HK-2 (cell line): ENCODE results near the gene CSTA.
A peak's percentile ranks its signal among the peaks of the same experiment; 100 is the strongest.
"Not testable (repeated sequence)": the region's sequence is repeated elsewhere in the genome, so short reads cannot be mapped to it uniquely, and the experiment has no call there.

Experiments used
- DNase-seq: peaks from one replicate; pipeline ENCODE4 v3.0.0-alpha.2; 2018; ENCODE audit not compliant: unreplicated experiment

Gene CSTA

GRCh38 chr3:122322095-122323075, 2.7 kb upstream of the CSTA start:
- DNase-seq, result no peak

- DNase-seq, result no peak
These were observed 721 bp downstream of the CSTA start for GRCh38 chr3:122325769-122326168.

- no peak for DNase-seq
These were observed 6.8 kb downstream of the CSTA start for GRCh38 chr3:122331886-122332285.

- DNase-seq, result no peak
These were observed 7.5 kb downstream of the CSTA start for GRCh38 chr3:122332551-122332950.

GRCh38 chr3:122342803-122343202, 17.8 kb downstream of the CSTA start:
- DNase-seq, result no peak

- no peak for DNase-seq
These were observed 18.6 kb downstream of the CSTA start for GRCh38 chr3:122343654-122344053.

- no peak for DNase-seq
These were observed 24.1 kb downstream of the CSTA start for GRCh38 chr3:122349171-122349570.

- DNase-seq, result no peak
These were observed 25.9 kb downstream of the CSTA start for GRCh38 chr3:122350814-122351418.

- no peak for DNase-seq
These were observed 26.6 kb downstream of the CSTA start for GRCh38 chr3:122351612-122352011.

- no peak for DNase-seq
These were observed 28.2 kb downstream of the CSTA start for GRCh38 chr3:122353215-122353614.

- no peak for DNase-seq
These were observed 28.9 kb downstream of the CSTA start for GRCh38 chr3:122353893-122354401.

GRCh38 chr3:122355612-122356011, 30.6 kb downstream of the CSTA start:
- DNase-seq, result no peak

- DNase-seq, result peak; percentile 10
These were observed 31.4 kb downstream of the CSTA start for GRCh38 chr3:122356402-122356801.

GRCh38 chr3:122357828-122358702, 33.0 kb downstream of the CSTA start:
- DNase-seq, result no peak

GRCh38 chr3:122358703-122359032, 33.6 kb downstream of the CSTA start:
- no peak for DNase-seq

- DNase-seq, result no peak
These were observed 37.0 kb downstream of the CSTA start for GRCh38 chr3:122362026-122362425.

GRCh38 chr3:122364490-122364889, 39.4 kb downstream of the CSTA start:
- DNase-seq, result no peak

- DNase-seq, result no peak
These were observed 40.0 kb downstream of the CSTA start for GRCh38 chr3:122365073-122365472.

GRCh38 chr3:122365582-122366378, 40.7 kb downstream of the CSTA start:
- not testable (repeated sequence) for DNase-seq

- no peak for DNase-seq
These were observed 41.3 kb downstream of the CSTA start for GRCh38 chr3:122366379-122366749.

GRCh38 chr3:122374034-122374433, 49.0 kb downstream of the CSTA start:
- no peak for DNase-seq
